Pancreas (tissue), 10 donors: Measurements from ENCODE around the gene TTC7B. TPM values are rescaled to one million over a fixed set of nuclear protein-coding genes. Genes with fewer than 3 reads are reported as not detected.

ENCODE experiments used
- ATAC-seq, 4 donors: fragments of 200-7000 bp; cut with Tn5 transposase; one replicate each; pipeline versions ENCODE4 v1.8.0 to v1.9.1; 2020; ENCODE audit warnings: mild to moderate bottlenecking in 4 of 4, moderate library complexity in 4 of 4
- DNase-seq, 6 donors: peaks; one replicate each; pipeline ENCODE4 v3.0.0-alpha.2; 2020
- FAIRE-seq: peaks from 2 replicates; lab custom pipeline; 2012; peaks lifted over from hg19 to GRCh38; lab: Jason Lieb, UNC
- H3K27ac ChIP-seq, 4 donors: fragments of 200-600 bp; sonication (generic); 1 replicate in 3 of 4; 2 replicates in 1 of 4; pipeline versions ENCODE4 v1.5.0 to v1.8.0; 2020
- H3K27me3 ChIP-seq, 4 donors: fragments of 200-600 bp; one replicate each; pipeline ENCODE4 v1.8.0; 2021
- H3K36me3 ChIP-seq, 3 donors: fragments of 200-600 bp; sonication (generic) in 1 of 3; one replicate each; pipeline versions ENCODE4 v1.5.0 to v1.8.0; 2020 to 2021
- H3K4me1 ChIP-seq, 3 donors: fragments of 200-600 bp; one replicate each; pipeline ENCODE4 v1.8.0; 2021
- H3K4me3 ChIP-seq, 4 donors: fragments of 200-600 bp; sonication (generic) in 2 of 4; one replicate each; pipeline versions ENCODE4 v1.5.0 to v1.8.0; 2020 to 2021
- H3K9me3 ChIP-seq, 4 donors: fragments of 200-600 bp; one replicate each; pipeline ENCODE4 v1.8.0; 2021
- CTCF ChIP-seq, 4 donors: fragments of 200-600 bp; sonication (generic) in 3 of 4; IDR thresholded peaks; one replicate each; pipeline versions ENCODE4 v1.5.0 to v1.8.0; 2021; ENCODE audit warnings: antibody characterized with exemption in 4 of 4
- WGBS, 2 donors: extraction: QIAGEN DNeasy Blood & Tissue Kit; methylation state at CpG; one replicate each; pipeline ENCODE4 v1.1.7; 2013; 5-methylcytosine and 5-hydroxymethylcytosine counted together
- intact Hi-C, 3 donors: fragments of 100-400 bp; cut with DNase I; formaldehyde crosslinking; loops; one replicate each; pipeline versions ENCODE4 v1.11.1 to v1.14.2; 2022
- polyA plus RNA-seq, 2 donors: library from polyadenylated mRNA; stranded (reverse); fragments of 200-250 nt; gene quantifications; one replicate each; pipeline ENCODE4 v1.2.3, GENCODE V29; 2013
- total RNA-seq, 6 donors: library from RNA; stranded (reverse); fragmentation: NEBNext Ultra II Directional in 4 of 6; extraction: Animal tissue kit (Norgen Biotek cat#: 25700) in 4 of 6; gene quantifications; one replicate each; pipeline versions ENCODE4 v1.2.1 to v1.2.4, GENCODE V29; 2021 to 2023
- donor health status: healthy with polysubstance abuse.
- donor health status: DM: no; HTN: no; CAD: no; lungs with moderate emphysema.
- donor health status: DM: no; HTN: no; CAD: no.
- donor health status: control.
- donor health status: control.
- donor health status: Bipolar disorder and iron deficiency.
- donor health status: DM: yes; HTN: yes; CAD: no.
- donor health status: DM: no; HTN: no; CAD: no.
- donor health status: DM: no; HTN: no; CAD: no.
- donor health status: DM: yes; HTN: yes; CAD: no.

The TTC7B gene
- total and polyA plus RNA-seq, 8 donors: 8.9 to 39.6 (median 29.6) TPM

GRCh38 chr14:90816681-90817436, 629 bp upstream of the TTC7B start:
- Histone ChIP-seq H3K9me3 (no peaks in the 10 kb centered on the region), H3K4me1 (peaks cover 0 to 10% (median 0%) of the 10 kb centered on the region in 3 donors), H3K27ac (no peak overlapping the region), H3K36me3 (no peaks in the 10 kb centered on the region), H3K27me3 (no peaks in the 10 kb centered on the region), H3K4me3 (no peak overlapping the region)
- DNase-seq (peak in 3 of 6 donors; percentile 11 to 80 (median 25)), ATAC-seq (peak in 3 of 4 donors; percentile 6 to 9 (median 6)), FAIRE-seq (no peak)
- TF ChIP-seq CTCF (IDR thresholded peaks at IDR 0.05): no peak
- WGBS, 2 donors: 27 to 34% methylated on average over 15 to 16 of the region's 16 CpGs
- intact Hi-C loops: no loop called here

GRCh38 chr14:90815572-90815821, 733 bp downstream of the TTC7B start:
- H3K4me1 ChIP-seq: peaks cover 0 to 10% (median 0%) of the 10 kb centered on the region in 3 donors
- DNase-seq: no peak
- H3K4me3 ChIP-seq: peak overlapping the region; percentile 40 to 79 (median 64)
- no peaks in the 10 kb centered on the region for H3K27me3 ChIP-seq
- 14 to 15% methylated on average over 5 of the region's 5 CpGs for WGBS, 2 donors
- intact Hi-C loops: no loop called here
- TF ChIP-seq CTCF (IDR thresholded peaks at IDR 0.05): no peak
- H3K27ac ChIP-seq: no peak overlapping the region
- ATAC-seq: peak in 2 of 4 donors; percentile 7 to 8
- no peaks in the 10 kb centered on the region for H3K9me3 ChIP-seq
- no peaks in the 10 kb centered on the region for H3K36me3 ChIP-seq
- no peak for FAIRE-seq

- ATAC-seq: peak; percentile 33 to 45 (median 34)
- Histone ChIP-seq H3K36me3 (no peaks in the 10 kb centered on the region), H3K27me3 (no peaks in the 10 kb centered on the region), H3K4me1 (peaks cover 0 to 10% (median 0%) of the 10 kb centered on the region in 3 donors), H3K27ac (no peak overlapping the region), H3K4me3 (peak overlapping the region; percentile 40 to 79 (median 64)), H3K9me3 (no peaks in the 10 kb centered on the region)
- no peak for TF ChIP-seq CTCF (IDR thresholded peaks at IDR 0.05)
- 40 to 41% methylated on average over 13 of the region's 13 CpGs for WGBS, 2 donors
- DNase-seq: peak in 1 of 6 donors; percentile 20
- intact Hi-C loops: no loop called here
- FAIRE-seq: no peak
Observed at GRCh38 chr14:90814806-90815571, 1.2 kb downstream of the TTC7B start.

- 68 to 69% methylated on average over 5 of the region's 5 CpGs for WGBS, 2 donors
- H3K4me3 ChIP-seq: no peak overlapping the region
- FAIRE-seq (no peak), ATAC-seq (no peak), DNase-seq (no peak)
- H3K9me3 ChIP-seq: no peaks in the 10 kb centered on the region
- intact Hi-C loops: no loop called here
- no peak overlapping the region for H3K27ac ChIP-seq
- TF ChIP-seq CTCF (IDR thresholded peaks at IDR 0.05): no peak
- peaks cover 0 to 11% (median 0%) of the 10 kb centered on the region in 3 donors for H3K4me1 ChIP-seq
- no peaks in the 10 kb centered on the region for H3K27me3 ChIP-seq
- H3K36me3 ChIP-seq: no peaks in the 10 kb centered on the region
Observed at GRCh38 chr14:90813442-90813841, 2.8 kb downstream of the TTC7B start.
